Measurements from ENCODE around the gene SSX5.
"Not testable (repeated sequence)": the region's sequence is repeated elsewhere in the genome, so short reads cannot be mapped to it uniquely, and the experiment has no call there.

SSX5 gene, protein sequence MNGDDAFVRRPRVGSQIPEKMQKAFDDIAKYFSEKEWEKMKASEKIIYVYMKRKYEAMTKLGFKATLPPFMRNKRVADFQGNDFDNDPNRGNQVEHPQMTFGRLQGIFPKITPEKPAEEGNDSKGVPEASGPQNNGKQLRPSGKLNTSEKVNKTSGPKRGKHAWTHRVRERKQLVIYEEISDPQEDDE

GRCh38 chrX:48196745-48197201 lies at the start of gene SSX5:
Gene SSX5 (minus strand): TSS chrX:48196795. CDS start chrX:48195358, 1,437 bp downstream.
- no peak within 1 kb of the TSS for H3K4me3 Mint-ChIP-seq
- no peaks in the 10 kb centered on the region for H3K36me3 Mint-ChIP-seq (ENCODE audit: low read depth)
- H3K9me3 Mint-ChIP-seq: peaks cover 55% of the 10 kb centered on the region
- no peak within 1 kb of the TSS for H3K27ac Mint-ChIP-seq
- TF ChIP-seq CTCF (IDR thresholded peaks at IDR 0.05): no peak
- H3K27me3 Mint-ChIP-seq (ENCODE audit: low read depth, poor library complexity): peaks cover 7% of the 10 kb centered on the region
- H3K4me1 Mint-ChIP-seq: no peaks in the 10 kb centered on the region
- DNase-seq: no peak

DNA sequence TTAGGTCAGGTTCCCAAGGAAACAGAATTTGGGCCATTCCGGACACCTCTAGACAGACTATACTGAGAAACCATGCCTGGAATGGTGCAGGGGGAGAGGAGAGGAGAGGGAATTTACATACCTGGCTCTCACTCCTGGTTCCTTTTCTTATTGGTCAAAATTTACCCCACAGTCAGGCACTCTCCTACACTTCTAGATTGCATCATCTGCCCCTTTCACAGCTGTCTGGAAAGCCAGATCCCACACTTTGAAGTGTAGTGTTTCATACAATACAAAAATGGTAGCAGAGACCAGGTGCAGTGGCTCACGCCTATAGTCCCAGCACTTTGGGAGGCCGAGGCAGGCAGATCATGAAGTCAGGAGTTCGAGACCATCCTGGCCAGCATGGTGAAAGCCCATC lies 27.6 kb upstream of the SSX5 start:
- not testable (repeated sequence) for H3K4me3 Mint-ChIP-seq; H3K27ac Mint-ChIP-seq; H3K27me3 Mint-ChIP-seq (ENCODE audit: low read depth, poor library complexity); DNase-seq; H3K4me1 Mint-ChIP-seq; H3K36me3 Mint-ChIP-seq (ENCODE audit: low read depth)
- peaks cover 67% of the 10 kb centered on the region for H3K9me3 Mint-ChIP-seq

DNA sequence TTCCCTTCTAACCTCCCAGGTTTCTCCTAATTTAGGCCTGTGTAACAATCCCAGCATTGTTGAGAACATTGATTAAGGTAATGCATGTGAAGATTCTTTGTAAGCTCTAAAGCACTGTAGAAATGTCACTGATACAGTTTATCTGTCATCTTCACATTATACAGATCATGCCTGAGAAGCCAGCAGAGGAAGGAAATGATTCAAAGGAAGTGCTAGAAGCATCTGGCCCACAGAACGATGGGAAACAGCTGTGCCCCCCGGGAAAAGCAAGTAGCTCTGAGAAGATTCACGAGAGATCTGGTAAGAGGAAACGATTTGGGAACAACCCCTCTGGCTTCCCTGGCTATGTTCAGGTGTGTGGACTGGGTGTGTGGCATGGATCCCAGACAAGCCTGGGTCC lies 17.7 kb upstream of the SSX5 start:
- DNase-seq; H3K36me3 Mint-ChIP-seq (ENCODE audit: low read depth); H3K4me1 Mint-ChIP-seq; H3K27ac Mint-ChIP-seq; H3K27me3 Mint-ChIP-seq (ENCODE audit: low read depth, poor library complexity); H3K4me3 Mint-ChIP-seq: not testable (repeated sequence)
- H3K9me3 Mint-ChIP-seq: peaks cover 37% of the 10 kb centered on the region

GRCh38 chrX:48190024-48190423 lies 6.6 kb downstream of the SSX5 start:
- H3K36me3 Mint-ChIP-seq (ENCODE audit: low read depth); H3K4me1 Mint-ChIP-seq; H3K27me3 Mint-ChIP-seq (ENCODE audit: low read depth, poor library complexity); DNase-seq; H3K4me3 Mint-ChIP-seq; H3K27ac Mint-ChIP-seq: not testable (repeated sequence)
- H3K9me3 Mint-ChIP-seq: peaks cover 69% of the 10 kb centered on the region

- H3K27ac Mint-ChIP-seq; H3K27me3 Mint-ChIP-seq (ENCODE audit: low read depth, poor library complexity); H3K4me3 Mint-ChIP-seq; H3K4me1 Mint-ChIP-seq; H3K36me3 Mint-ChIP-seq (ENCODE audit: low read depth); DNase-seq: not testable (repeated sequence)
- H3K9me3 Mint-ChIP-seq: peaks cover 72% of the 10 kb centered on the region
Observed at GRCh38 chrX:48181882-48182281, 14.7 kb downstream of the SSX5 start.

DNA sequence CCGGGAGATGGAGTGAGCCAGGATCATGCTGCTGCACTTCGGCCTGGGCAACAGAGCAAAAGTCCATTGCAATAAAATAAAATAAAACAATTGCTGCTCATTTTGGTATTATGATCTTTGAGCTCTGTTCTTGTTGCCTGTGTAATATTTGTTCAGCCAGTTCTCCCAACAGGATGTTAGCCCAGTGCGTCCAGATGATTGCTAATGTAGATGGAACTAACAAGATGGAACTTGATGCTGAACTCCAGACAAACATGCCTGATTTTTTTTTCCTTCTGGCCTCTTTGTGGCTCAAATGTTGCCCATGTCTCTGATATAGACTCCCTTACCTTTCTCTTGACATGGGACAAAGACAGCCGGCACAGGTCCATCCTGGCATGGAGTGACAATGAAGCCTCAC lies 15.8 kb downstream of the SSX5 start:
- no peak overlapping the region for H3K4me3 Mint-ChIP-seq
- H3K9me3 Mint-ChIP-seq: peaks cover 69% of the 10 kb centered on the region

DNA sequence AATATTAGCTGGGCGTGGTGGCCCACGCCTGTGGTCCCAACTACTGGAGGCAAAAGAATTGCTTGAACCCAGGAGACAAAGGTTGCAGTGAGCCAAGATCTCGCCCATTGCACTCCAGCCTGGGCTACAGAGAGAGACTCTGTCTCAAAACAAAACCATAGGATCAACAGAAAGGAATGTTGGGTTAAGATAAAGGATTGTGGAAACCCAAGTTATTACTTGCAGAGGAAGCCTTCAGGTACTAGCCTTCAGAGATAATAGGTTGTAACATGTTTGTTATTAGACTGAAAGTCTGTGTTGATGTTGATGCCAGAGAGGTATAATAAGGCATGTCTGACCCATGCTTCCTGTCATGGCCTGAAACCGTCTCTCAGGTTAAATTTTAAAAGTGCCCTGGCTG lies 16.9 kb downstream of the SSX5 start:
- Mint-ChIP-seq H3K4me3 (no peak overlapping the region), H3K27me3 (ENCODE audit: low read depth, poor library complexity) (no peaks in the 10 kb centered on the region), H3K27ac (no peak overlapping the region), H3K36me3 (ENCODE audit: low read depth) (no peaks in the 10 kb centered on the region), H3K4me1 (no peaks in the 10 kb centered on the region), H3K9me3 (peaks cover 68% of the 10 kb centered on the region)
- no peak for TF ChIP-seq CTCF (IDR thresholded peaks at IDR 0.05)
- no peak for DNase-seq

More for the DNA sequence above, 15.8 kb downstream of the SSX5 start:
- Mint-ChIP-seq H3K27ac (no peak overlapping the region), H3K36me3 (ENCODE audit: low read depth) (no peaks in the 10 kb centered on the region), H3K4me1 (no peaks in the 10 kb centered on the region), H3K27me3 (ENCODE audit: low read depth, poor library complexity) (no peaks in the 10 kb centered on the region)
- no peak for TF ChIP-seq CTCF (IDR thresholded peaks at IDR 0.05)
- no peak for DNase-seq

GRCh38 chrX:48166322-48166721 lies 30.3 kb downstream of the SSX5 start:
- not testable (repeated sequence) for H3K4me1 Mint-ChIP-seq; H3K4me3 Mint-ChIP-seq; H3K27ac Mint-ChIP-seq; DNase-seq; H3K36me3 Mint-ChIP-seq (ENCODE audit: low read depth)
- Mint-ChIP-seq H3K27me3 (ENCODE audit: low read depth, poor library complexity) (peaks cover 11% of the 10 kb centered on the region), H3K9me3 (peaks cover 67% of the 10 kb centered on the region)
